ENCODE data around the gene MARK3.

MARK3 gene

GRCh38 chr14:103442288-103442687, 57.1 kb downstream of the MARK3 start:
- no peak for DNase-seq (ENCODE audit: low spot score)

- no peak for DNase-seq (ENCODE audit: low spot score)
Measured at GRCh38 chr14:103443111-103443510, 57.9 kb downstream of the MARK3 start.

DNA sequence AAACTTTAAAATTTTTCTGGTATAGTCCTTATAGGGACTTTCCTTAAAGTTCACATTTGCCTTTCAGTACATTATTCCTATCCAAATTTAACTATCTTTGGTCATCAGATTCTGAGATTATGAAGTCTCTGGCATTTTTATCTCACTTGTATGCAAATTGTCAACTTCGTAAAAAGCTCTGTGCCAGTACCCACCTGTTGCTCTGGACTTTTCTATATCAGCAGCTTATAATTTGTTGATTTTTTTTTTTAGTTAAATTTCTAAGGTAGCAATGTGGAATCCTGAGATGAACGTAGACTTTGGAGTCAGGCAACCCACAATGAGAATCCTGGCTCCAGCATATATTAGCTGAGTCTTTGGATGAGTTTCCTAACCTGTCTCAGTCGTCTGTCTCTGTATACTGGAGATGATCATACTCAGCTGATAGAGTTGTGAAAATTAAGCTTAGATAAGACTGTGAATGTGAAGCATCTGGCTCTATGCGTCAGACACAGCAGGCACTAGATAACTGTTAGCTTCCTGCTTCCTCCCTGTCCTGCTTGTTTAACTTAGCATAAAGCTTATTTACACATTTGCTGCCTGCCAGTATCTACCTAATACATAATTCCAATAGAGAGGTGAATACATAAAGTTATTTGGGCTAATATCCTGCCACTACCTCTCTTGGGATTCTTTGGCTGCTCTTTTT, 59.8 kb downstream of the MARK3 start:
- DNase-seq (ENCODE audit: low spot score) = no peak

DNA sequence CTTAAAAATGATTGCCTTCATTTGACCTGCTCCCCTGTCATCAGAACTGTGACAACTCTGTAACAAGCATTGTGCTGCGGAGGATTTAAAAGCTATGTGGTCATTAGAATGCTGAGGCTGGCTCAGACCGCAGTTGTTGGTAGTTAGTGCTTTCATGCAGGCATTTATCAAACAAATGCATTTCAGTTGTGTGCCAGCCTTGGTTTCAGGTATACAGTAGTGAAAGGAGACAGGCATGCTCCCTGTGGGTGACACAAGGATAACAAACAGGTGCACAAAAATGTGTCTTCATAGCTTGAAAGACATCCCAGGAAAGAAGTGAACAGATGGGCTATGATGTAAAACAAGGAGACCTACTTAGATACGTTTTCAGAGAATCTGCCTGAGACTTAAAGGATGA, 60.6 kb downstream of the MARK3 start:
- no peak for DNase-seq (ENCODE audit: low spot score)

- no peak for DNase-seq (ENCODE audit: low spot score)
Measured at GRCh38 chr14:103448097-103448496, 62.9 kb downstream of the MARK3 start.

- DNase-seq (ENCODE audit: low spot score) = no peak
Measured at GRCh38 chr14:103449634-103450161, 64.5 kb downstream of the MARK3 start.

DNA sequence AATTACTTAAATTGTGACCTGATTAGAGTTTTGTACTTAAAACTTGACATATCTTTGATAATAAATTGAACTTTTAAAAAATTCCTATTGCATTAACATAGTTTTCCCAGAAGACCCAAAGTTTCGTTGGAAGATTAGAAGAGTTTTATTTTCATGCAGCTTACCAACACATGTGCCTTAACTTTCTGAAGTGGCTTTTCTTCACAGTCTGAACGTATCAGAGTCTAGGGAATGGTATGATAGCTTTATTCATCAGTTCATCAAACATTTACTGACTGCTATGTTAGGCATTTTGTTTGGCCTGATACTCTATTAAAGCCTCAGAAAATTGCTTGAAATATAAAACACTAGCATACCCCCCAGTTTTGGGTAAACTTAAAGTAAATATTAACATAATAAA, 65.2 kb downstream of the MARK3 start:
- DNase-seq (ENCODE audit: low spot score) = no peak

GRCh38 chr14:103451401-103451800, 66.2 kb downstream of the MARK3 start:
- DNase-seq (ENCODE audit: low spot score) = no peak

- no peak for DNase-seq (ENCODE audit: low spot score)
Measured at GRCh38 chr14:103453791-103454190, 68.6 kb downstream of the MARK3 start.

- DNase-seq (ENCODE audit: low spot score) = no peak
Measured at GRCh38 chr14:103456167-103456835, 71.1 kb downstream of the MARK3 start.

DNA sequence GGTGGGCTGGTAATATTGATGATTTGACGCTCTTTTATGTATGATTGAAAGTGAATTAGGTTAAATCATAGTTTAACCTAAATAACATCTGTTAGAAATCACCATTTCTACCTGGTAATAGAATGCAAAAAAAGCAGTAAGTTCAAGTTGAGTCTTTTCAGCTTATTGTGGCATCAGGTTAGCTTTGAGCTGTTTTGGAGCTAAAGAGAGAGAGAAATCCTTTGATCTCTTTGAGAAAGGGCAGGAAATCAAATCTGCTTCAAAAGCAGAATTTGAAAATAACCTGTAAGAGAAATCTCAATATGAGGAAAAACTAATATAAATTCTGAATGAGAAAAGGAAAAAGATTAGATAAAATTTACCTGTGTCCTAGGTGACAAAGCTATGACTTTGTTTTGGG, 75.2 kb downstream of the MARK3 start:
- DNase-seq (ENCODE audit: low spot score) = no peak

GRCh38 chr14:103463149-103463548, 77.9 kb downstream of the MARK3 start:
- no peak for DNase-seq (ENCODE audit: low spot score)

DNA sequence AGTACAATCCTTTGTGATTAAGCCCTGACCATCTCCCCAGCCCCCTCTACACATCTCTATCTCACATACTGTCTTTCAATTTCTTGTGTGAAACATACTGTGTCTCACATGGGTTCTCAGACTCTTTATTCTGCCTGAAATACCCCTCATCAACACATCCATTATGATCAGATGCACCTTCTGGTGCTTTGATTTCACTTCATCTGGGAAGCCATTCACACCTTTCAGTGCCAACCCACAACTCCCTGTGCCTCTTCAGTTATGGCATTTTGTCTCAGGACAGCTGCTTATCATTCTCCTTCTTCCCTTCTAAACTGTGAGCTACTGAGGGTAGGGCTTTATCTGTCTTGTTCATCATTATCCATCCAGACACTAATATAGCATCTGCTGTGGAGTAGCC, 78.6 kb downstream of the MARK3 start:
- DNase-seq (ENCODE audit: low spot score) = no peak

- no peak for DNase-seq (ENCODE audit: low spot score)
Measured at GRCh38 chr14:103472939-103473338, 87.7 kb downstream of the MARK3 start.

- DNase-seq (ENCODE audit: low spot score) = no peak
Measured at GRCh38 chr14:103474893-103475292, 89.7 kb downstream of the MARK3 start.

DNA sequence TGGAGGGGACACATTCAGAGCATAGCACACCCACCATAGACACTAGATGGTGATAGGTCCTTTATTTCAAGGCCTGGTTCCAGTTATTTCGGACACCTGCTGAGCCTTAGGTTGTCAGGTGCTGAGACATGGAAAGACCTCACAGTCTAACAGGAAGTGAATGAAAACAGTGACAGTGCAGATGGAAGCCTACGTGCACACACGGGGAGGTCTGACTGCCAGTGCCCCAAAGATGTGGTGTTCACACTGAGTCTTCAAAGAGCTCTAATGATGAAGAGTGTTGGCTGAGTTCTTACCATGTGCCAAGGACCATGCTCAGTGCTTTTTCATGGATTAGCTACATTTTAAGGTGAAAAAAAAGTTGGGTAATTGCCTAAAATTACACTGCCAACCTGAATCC, 90.8 kb downstream of the MARK3 start:
- DNase-seq (ENCODE audit: low spot score) = no peak

GRCh38 chr14:103476631-103477030, 91.4 kb downstream of the MARK3 start:
- DNase-seq (ENCODE audit: low spot score) = no peak

DNA sequence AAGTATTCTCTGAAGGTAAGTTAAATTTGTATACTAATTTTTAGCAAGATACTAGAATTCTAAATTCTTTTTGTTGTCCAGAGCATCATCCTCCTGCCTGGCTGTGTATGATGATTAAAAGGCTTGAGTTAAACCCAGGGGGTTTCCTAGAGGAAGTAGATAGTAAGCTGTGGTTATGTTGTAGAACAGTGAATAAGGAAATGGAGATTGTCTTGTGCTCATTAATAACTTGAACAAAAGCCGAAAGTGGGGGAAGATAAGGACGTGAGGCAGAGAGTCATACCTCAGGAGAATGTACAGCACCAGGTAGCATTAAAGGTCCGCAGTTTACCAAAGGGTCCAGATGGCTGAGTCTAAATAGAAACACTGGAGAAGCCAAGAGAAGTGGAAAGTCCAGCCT, 95.4 kb downstream of the MARK3 start:
- no peak for DNase-seq (ENCODE audit: low spot score)

- no peak for DNase-seq (ENCODE audit: low spot score)
Measured at GRCh38 chr14:103483600-103483999, 98.4 kb downstream of the MARK3 start.

GRCh38 chr14:103485504-103485903, 100.3 kb downstream of the MARK3 start:
- no peak for DNase-seq (ENCODE audit: low spot score)

GRCh38 chr14:103488071-103488470, 102.9 kb downstream of the MARK3 start:
- no peak for DNase-seq (ENCODE audit: low spot score)

GRCh38 chr14:103488960-103489359, 103.7 kb downstream of the MARK3 start:
- no peak for DNase-seq (ENCODE audit: low spot score)

DNA sequence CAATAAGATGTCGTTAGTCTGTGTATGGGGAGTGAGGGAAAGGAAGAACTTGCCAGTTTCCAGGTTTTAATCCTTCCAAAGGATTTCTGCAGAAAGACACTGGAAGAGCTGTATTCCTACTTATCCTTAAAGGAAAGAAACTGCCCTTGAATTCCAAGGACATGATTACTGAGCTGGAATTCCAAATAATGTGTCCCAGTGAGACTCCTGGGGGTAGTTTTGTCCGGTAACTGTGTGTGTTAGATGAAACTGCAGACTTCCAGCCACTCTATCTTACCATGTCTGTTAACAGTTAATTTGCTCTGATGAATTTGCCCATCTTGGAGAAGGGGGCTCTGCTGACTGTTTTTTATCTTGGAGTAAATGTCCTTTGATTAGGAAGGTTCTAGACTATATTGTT, 104.4 kb downstream of the MARK3 start:
- no peak for DNase-seq (ENCODE audit: low spot score)

- no peak for DNase-seq (ENCODE audit: low spot score)
Measured at GRCh38 chr14:103491691-103492090, 106.5 kb downstream of the MARK3 start.

Measured in hepatic stellate cell (primary cell).